ENCODE measurements around the gene PRPF6. TPM values are rescaled to one million over a fixed set of nuclear protein-coding genes. Genes with fewer than 3 reads are reported as not detected.

Gene PRPF6
- 10 to 100 TPM; 28.5 to 73.0 (median 69.6) TPM for total RNA-seq

- H3K27me3 ChIP-seq: peaks cover 0 to 5% of the 10 kb centered on the region in 2 donors
- intact Hi-C loops (cut with DNase I; ENCODE audit: low total_unique reads): no loop called here
- DNase-seq: peak; percentile 89
- peak within 1 kb of the TSS; percentile 85 to 89 for H3K4me3 ChIP-seq
- H3K9me3 ChIP-seq: no peaks in the 10 kb centered on the region
- H3K4me1 ChIP-seq: peaks cover 0 to 21% of the 10 kb centered on the region in 2 donors
- H3K27ac ChIP-seq: peak within 1 kb of the TSS; percentile 51 to 61
- no peaks in the 10 kb centered on the region for H3K36me3 ChIP-seq
- peak; percentile 71 to 88 (median 76) for TF ChIP-seq CTCF (IDR thresholded peaks at IDR 0.05)
- peak in 1 of 2 donors; percentile 64 for TF ChIP-seq POLR2A (IDR thresholded peaks at IDR 0.05)
These were observed at the start of gene PRPF6 for GRCh38 chr20:63980806-63981728. Gene PRPF6, plus strand, starts transcription at chr20:63981132. Its CDS starts 114 bp downstream, at chr20:63981246.

- no peak for DNase-seq
- H3K4me1 ChIP-seq: no peaks in the 10 kb centered on the region
- TF ChIP-seq POLR2A (IDR thresholded peaks at IDR 0.05): no peak
- TF ChIP-seq CTCF (IDR thresholded peaks at IDR 0.05): no peak
- no peaks in the 10 kb centered on the region for H3K36me3 ChIP-seq
- no peak overlapping the region for H3K4me3 ChIP-seq
- intact Hi-C loops (cut with DNase I; ENCODE audit: low total_unique reads): no loop called here
- no peaks in the 10 kb centered on the region for H3K27me3 ChIP-seq
- H3K27ac ChIP-seq: no peak overlapping the region
- H3K9me3 ChIP-seq: no peaks in the 10 kb centered on the region
These were observed 49.2 kb upstream of the PRPF6 start for GRCh38 chr20:63931735-63932134.

- DNase-seq: no peak
- TF ChIP-seq CTCF (IDR thresholded peaks at IDR 0.05): no peak
- no peak for TF ChIP-seq POLR2A (IDR thresholded peaks at IDR 0.05)
- intact Hi-C loops (cut with DNase I; ENCODE audit: low total_unique reads): no loop called here
- H3K27me3 ChIP-seq: no peaks in the 10 kb centered on the region
- H3K36me3 ChIP-seq: no peaks in the 10 kb centered on the region
- H3K4me1 ChIP-seq: no peaks in the 10 kb centered on the region
- H3K4me3 ChIP-seq: no peak overlapping the region
- no peaks in the 10 kb centered on the region for H3K9me3 ChIP-seq
- no peak overlapping the region for H3K27ac ChIP-seq
These were observed 48.2 kb upstream of the PRPF6 start for GRCh38 chr20:63932606-63933160.

- no peak for TF ChIP-seq POLR2A (IDR thresholded peaks at IDR 0.05)
- TF ChIP-seq CTCF (IDR thresholded peaks at IDR 0.05): no peak
- H3K4me1 ChIP-seq: no peaks in the 10 kb centered on the region
- H3K4me3 ChIP-seq: no peak overlapping the region
- peak in 1 of 2 donors; percentile 21 for DNase-seq
- no peaks in the 10 kb centered on the region for H3K9me3 ChIP-seq
- H3K27ac ChIP-seq: no peak overlapping the region
- no peaks in the 10 kb centered on the region for H3K36me3 ChIP-seq
- H3K27me3 ChIP-seq: no peaks in the 10 kb centered on the region
- intact Hi-C loops (cut with DNase I; ENCODE audit: low total_unique reads): no loop called here
These were observed 47.3 kb upstream of the PRPF6 start for GRCh38 chr20:63933646-63934045.
